ENCODE data around the gene CALML4. TPM values are rescaled to one million over a fixed set of nuclear protein-coding genes. Genes with fewer than 3 reads are reported as not detected.

CALML4 gene
- total and polyA plus RNA-seq, 4 donors: 4.4 to 21.3 (median 6.9) TPM

GRCh38 chr15:68154923-68155559 lies 50.1 kb downstream of the CALML4 start:
- no CpG with 5 or more reads among the region's 4 CpGs for WGBS (ENCODE audit: insufficient coverage)
- Histone ChIP-seq H3K4me1 (ENCODE audit: control insufficient read depth, insufficient read depth, low read length) (no peaks in the 10 kb centered on the region), H3K36me3 (ENCODE audit: control insufficient read depth, insufficient read depth, low read length) (peaks cover 2% of the 10 kb centered on the region), H3K27ac (ENCODE audit: low read depth, low read length) (no peak overlapping the region), H3K9me3 (ENCODE audit: control insufficient read depth, insufficient read depth, low read length) (no peaks in the 10 kb centered on the region), H3K4me3 (ENCODE audit: low read depth, low read length) (no peak overlapping the region), H3K27me3 (ENCODE audit: control insufficient read depth, insufficient read depth, low read length) (no peaks in the 10 kb centered on the region)
- peak; percentile 35 to 92 (median 54) for DNase-seq (ENCODE audit: low read depth in 4 of 6, low spot score in 6 of 6)

DNA sequence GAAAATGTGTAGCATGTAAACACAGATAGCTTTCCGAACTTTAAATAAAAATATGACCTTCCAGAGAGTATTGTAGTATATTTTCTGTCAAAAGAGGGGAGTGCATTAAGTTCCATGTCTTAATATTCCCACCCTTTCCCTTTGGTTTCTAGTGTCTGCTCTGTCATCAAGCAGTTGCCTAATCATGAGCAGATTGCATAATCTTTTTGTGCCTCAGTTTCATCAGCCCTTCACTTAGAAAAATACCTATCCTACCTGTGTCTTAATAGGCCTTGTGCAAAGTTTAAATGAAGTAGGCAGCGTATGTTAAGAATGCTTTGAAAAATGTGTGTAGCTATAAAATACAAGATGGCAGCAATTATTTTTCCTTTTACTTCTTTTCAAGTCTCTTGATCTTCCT lies 52.8 kb downstream of the CALML4 start:
- no peak for DNase-seq (ENCODE audit: low read depth in 4 of 6, low spot score in 6 of 6)
- Histone ChIP-seq H3K4me3 (ENCODE audit: low read depth, low read length) (no peak overlapping the region), H3K9me3 (ENCODE audit: control insufficient read depth, insufficient read depth, low read length) (no peaks in the 10 kb centered on the region), H3K27me3 (ENCODE audit: control insufficient read depth, insufficient read depth, low read length) (no peaks in the 10 kb centered on the region), H3K4me1 (ENCODE audit: control insufficient read depth, insufficient read depth, low read length) (no peaks in the 10 kb centered on the region), H3K36me3 (ENCODE audit: control insufficient read depth, insufficient read depth, low read length) (peaks cover 2% of the 10 kb centered on the region), H3K27ac (ENCODE audit: low read depth, low read length) (no peak overlapping the region)
- no CpG with 5 or more reads among the region's 2 CpGs for WGBS (ENCODE audit: insufficient coverage)

DNA sequence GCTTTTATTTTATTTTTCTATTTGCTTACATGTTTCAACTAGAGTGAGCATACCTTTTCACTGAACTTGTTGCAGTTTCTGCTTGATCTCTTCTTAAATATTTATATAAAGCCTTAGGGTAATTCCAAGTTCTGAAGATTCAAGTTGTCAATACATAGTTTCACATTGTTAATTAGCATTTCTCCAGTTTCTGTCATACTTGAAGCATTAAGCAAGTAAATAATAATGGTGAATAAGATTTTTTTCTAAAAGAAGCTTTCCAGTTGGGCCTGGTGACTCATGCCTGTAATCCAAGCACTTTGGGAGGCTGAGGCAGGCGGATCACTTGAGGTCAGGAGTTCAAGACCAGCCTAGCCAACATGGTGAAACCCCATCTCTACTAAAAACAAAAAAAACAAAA lies 53.9 kb downstream of the CALML4 start:
- H3K9me3 ChIP-seq (ENCODE audit: control insufficient read depth, insufficient read depth, low read length): no peaks in the 10 kb centered on the region
- no CpG with 5 or more reads among the region's 1 CpG for WGBS (ENCODE audit: insufficient coverage)

DNA sequence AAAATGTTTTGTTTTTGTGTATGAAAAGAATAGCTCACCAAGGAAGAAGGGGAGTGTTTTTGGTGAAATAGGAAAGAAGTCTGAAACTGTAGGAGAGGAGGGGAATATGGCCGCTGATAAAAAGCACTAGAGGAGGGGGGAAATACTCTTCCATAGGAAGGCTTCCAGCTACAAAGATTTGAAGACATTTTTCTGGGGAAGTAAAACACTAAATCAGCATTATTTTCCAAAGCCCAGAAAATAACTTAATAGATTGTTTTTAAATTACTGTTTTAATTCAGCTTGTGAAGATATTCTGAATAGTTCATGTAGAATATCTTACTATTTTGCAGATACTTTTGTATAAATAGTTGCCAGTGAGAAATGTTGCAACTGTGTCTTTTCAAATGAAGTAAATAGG lies 54.9 kb downstream of the CALML4 start:
- no peaks in the 10 kb centered on the region for H3K27me3 ChIP-seq (ENCODE audit: control insufficient read depth, insufficient read depth, low read length)
- no peak overlapping the region for H3K27ac ChIP-seq (ENCODE audit: low read depth, low read length)
- H3K36me3 ChIP-seq (ENCODE audit: control insufficient read depth, insufficient read depth, low read length): no peaks in the 10 kb centered on the region
- no peaks in the 10 kb centered on the region for H3K9me3 ChIP-seq (ENCODE audit: control insufficient read depth, insufficient read depth, low read length)
- H3K4me1 ChIP-seq (ENCODE audit: control insufficient read depth, insufficient read depth, low read length): no peaks in the 10 kb centered on the region
- DNase-seq (ENCODE audit: low read depth in 4 of 6, low spot score in 6 of 6): no peak
- no peak overlapping the region for H3K4me3 ChIP-seq (ENCODE audit: low read depth, low read length)
- WGBS (ENCODE audit: insufficient coverage): no CpG with 5 or more reads among the region's 1 CpG

More for the DNA sequence above, 53.9 kb downstream of the CALML4 start:
- Histone ChIP-seq H3K27ac (ENCODE audit: low read depth, low read length) (no peak overlapping the region), H3K4me3 (ENCODE audit: low read depth, low read length) (no peak overlapping the region), H3K36me3 (ENCODE audit: control insufficient read depth, insufficient read depth, low read length) (no peaks in the 10 kb centered on the region), H3K4me1 (ENCODE audit: control insufficient read depth, insufficient read depth, low read length) (no peaks in the 10 kb centered on the region), H3K27me3 (ENCODE audit: control insufficient read depth, insufficient read depth, low read length) (no peaks in the 10 kb centered on the region)
- no peak for DNase-seq (ENCODE audit: low read depth in 4 of 6, low spot score in 6 of 6)

GRCh38 chr15:68149059-68149458 lies 56.1 kb downstream of the CALML4 start:
- Histone ChIP-seq H3K27me3 (ENCODE audit: control insufficient read depth, insufficient read depth, low read length) (no peaks in the 10 kb centered on the region), H3K36me3 (ENCODE audit: control insufficient read depth, insufficient read depth, low read length) (no peaks in the 10 kb centered on the region), H3K4me3 (ENCODE audit: low read depth, low read length) (no peak overlapping the region), H3K9me3 (ENCODE audit: control insufficient read depth, insufficient read depth, low read length) (no peaks in the 10 kb centered on the region), H3K4me1 (ENCODE audit: control insufficient read depth, insufficient read depth, low read length) (no peaks in the 10 kb centered on the region), H3K27ac (ENCODE audit: low read depth, low read length) (no peak overlapping the region)
- no peak for DNase-seq (ENCODE audit: low read depth in 4 of 6, low spot score in 6 of 6)
- WGBS (ENCODE audit: insufficient coverage): no CpG with 5 or more reads among the region's 1 CpG

DNA sequence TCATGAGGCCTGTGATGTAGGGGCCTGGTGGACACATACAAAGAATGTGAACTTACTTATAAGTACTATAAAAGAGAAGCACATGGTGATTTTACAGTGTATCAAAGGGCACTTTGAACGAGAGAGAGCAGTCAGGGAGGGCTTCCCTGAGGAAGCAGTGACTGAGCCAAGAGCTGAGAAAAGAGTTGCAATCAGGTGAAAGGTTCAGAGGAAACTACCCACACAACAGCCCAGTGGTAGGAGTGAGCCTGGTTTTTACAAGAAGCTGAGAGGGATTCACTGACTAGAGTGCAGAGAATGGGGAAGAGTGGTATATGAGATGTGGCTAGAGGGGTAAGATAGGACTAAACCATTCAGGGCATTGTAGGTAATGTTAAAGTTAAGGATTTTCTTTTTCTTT lies 57.1 kb downstream of the CALML4 start:
- H3K36me3 ChIP-seq (ENCODE audit: control insufficient read depth, insufficient read depth, low read length): no peaks in the 10 kb centered on the region
- no peak for DNase-seq (ENCODE audit: low read depth in 4 of 6, low spot score in 6 of 6)
- no CpG with 5 or more reads among the region's 1 CpG for WGBS (ENCODE audit: insufficient coverage)
- no peak overlapping the region for H3K27ac ChIP-seq (ENCODE audit: low read depth, low read length)
- H3K4me3 ChIP-seq (ENCODE audit: low read depth, low read length): no peak overlapping the region
- H3K4me1 ChIP-seq (ENCODE audit: control insufficient read depth, insufficient read depth, low read length): no peaks in the 10 kb centered on the region
- H3K27me3 ChIP-seq (ENCODE audit: control insufficient read depth, insufficient read depth, low read length): no peaks in the 10 kb centered on the region
- no peaks in the 10 kb centered on the region for H3K9me3 ChIP-seq (ENCODE audit: control insufficient read depth, insufficient read depth, low read length)

- H3K9me3 ChIP-seq (ENCODE audit: control insufficient read depth, insufficient read depth, low read length): no peaks in the 10 kb centered on the region
- H3K27me3 ChIP-seq (ENCODE audit: control insufficient read depth, insufficient read depth, low read length): no peaks in the 10 kb centered on the region
- H3K4me1 ChIP-seq (ENCODE audit: control insufficient read depth, insufficient read depth, low read length): no peaks in the 10 kb centered on the region
- no peak overlapping the region for H3K4me3 ChIP-seq (ENCODE audit: low read depth, low read length)
- DNase-seq (ENCODE audit: low read depth in 4 of 6, low spot score in 6 of 6): no peak
- H3K36me3 ChIP-seq (ENCODE audit: control insufficient read depth, insufficient read depth, low read length): no peaks in the 10 kb centered on the region
- no peak overlapping the region for H3K27ac ChIP-seq (ENCODE audit: low read depth, low read length)
Observed at GRCh38 chr15:68145706-68146105, 59.4 kb downstream of the CALML4 start.

DNA sequence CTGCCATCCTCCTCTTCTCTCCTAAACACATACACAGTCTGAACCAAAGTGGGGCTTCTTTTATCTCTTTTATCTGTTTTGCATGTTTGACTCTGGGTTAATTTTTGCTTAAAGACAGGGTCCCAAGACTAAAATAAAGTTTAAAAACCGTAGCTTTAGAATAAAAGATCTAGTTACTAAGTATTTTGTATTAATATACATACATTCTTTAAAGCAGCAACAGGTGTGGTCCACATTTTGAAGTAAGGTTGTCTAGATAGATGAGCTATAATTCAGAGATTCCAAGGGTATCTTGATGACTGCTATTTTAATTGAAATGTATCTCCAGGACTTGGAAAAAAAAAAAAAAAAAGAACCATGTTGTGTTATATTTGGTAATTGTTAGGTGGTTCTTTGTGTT lies 61.3 kb downstream of the CALML4 start:
- WGBS (ENCODE audit: insufficient coverage): no CpG with 5 or more reads among the region's 1 CpG
- H3K27me3 ChIP-seq (ENCODE audit: control insufficient read depth, insufficient read depth, low read length): no peaks in the 10 kb centered on the region
- H3K4me1 ChIP-seq (ENCODE audit: control insufficient read depth, insufficient read depth, low read length): no peaks in the 10 kb centered on the region
- no peak for DNase-seq (ENCODE audit: low read depth in 4 of 6, low spot score in 6 of 6)
- H3K9me3 ChIP-seq (ENCODE audit: control insufficient read depth, insufficient read depth, low read length): no peaks in the 10 kb centered on the region
- H3K36me3 ChIP-seq (ENCODE audit: control insufficient read depth, insufficient read depth, low read length): no peaks in the 10 kb centered on the region
- no peak overlapping the region for H3K27ac ChIP-seq (ENCODE audit: low read depth, low read length)
- no peak overlapping the region for H3K4me3 ChIP-seq (ENCODE audit: low read depth, low read length)

DNA sequence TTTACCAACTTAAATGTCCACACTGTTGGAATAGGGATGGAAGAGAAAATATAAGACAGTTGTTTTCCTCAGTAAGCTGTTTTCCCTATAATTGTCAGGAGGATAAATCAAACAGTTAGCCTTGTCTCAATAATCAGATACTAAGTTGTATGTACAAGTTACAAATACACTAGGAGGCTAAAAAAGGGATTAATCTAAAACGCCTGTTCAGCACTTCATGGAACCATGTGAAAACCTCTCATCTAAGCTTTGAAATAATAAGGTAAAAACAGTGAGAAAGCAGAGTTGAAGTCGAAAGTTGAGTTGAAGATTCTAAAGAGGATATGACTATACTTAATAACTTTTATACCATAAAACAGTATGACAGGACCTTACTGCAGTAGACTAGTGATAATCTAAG lies 62.0 kb downstream of the CALML4 start:
- no peak for DNase-seq (ENCODE audit: low read depth in 4 of 6, low spot score in 6 of 6)
- H3K4me1 ChIP-seq (ENCODE audit: control insufficient read depth, insufficient read depth, low read length): no peaks in the 10 kb centered on the region
- H3K27ac ChIP-seq (ENCODE audit: low read depth, low read length): no peak overlapping the region
- no peaks in the 10 kb centered on the region for H3K27me3 ChIP-seq (ENCODE audit: control insufficient read depth, insufficient read depth, low read length)
- WGBS (ENCODE audit: insufficient coverage): no CpG with 5 or more reads among the region's 2 CpGs
- no peaks in the 10 kb centered on the region for H3K36me3 ChIP-seq (ENCODE audit: control insufficient read depth, insufficient read depth, low read length)
- H3K9me3 ChIP-seq (ENCODE audit: control insufficient read depth, insufficient read depth, low read length): no peaks in the 10 kb centered on the region
- H3K4me3 ChIP-seq (ENCODE audit: low read depth, low read length): no peak overlapping the region

Data from spinal cord (tissue), 10 donors.